ENCODE data around the gene NLGN4X.
"Not testable (repeated sequence)": the region's sequence is repeated elsewhere in the genome, so short reads cannot be mapped to it uniquely, and the experiment has no call there.

Gene NLGN4X

DNA sequence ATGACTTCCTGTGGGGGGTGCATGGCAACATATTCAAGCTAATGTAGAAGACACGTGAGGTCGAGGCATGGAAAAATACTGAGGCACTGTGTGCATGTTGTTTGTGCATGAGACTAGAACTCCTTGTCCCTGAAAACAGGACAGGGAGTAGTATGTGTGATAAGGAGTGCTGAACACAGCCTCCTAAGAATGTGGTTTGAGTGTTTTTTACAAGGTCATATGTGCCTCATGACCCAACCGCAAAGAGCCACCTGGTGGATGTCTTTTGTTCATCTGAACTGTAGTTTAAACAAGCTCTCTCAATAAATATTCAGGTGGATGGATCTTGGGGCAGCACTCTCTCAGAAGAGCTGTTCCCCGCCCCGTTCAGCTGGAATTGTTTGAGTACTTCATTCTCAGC, 226.6 kb downstream of the NLGN4X start:
- no peak for ATAC-seq

DNA sequence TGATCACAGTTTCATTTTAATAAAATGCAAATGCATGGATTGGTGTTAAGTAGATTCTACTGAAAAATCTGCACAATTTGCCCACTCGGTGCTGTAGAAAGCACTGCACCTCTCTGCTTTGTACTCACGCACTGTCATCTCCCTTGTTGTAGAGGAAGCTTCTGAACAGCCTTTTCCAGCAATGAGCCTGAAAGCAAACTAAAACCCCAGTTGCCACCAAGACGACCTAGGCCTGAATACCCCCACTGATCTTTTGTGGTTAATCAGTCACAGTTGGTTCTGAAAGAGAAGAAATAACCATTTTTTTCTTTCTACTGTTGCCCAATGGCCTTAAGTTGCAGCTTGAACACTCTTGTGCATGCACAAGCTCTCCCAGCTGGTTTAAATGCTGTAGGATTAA, 229.8 kb downstream of the NLGN4X start:
- no peak for ATAC-seq

DNA sequence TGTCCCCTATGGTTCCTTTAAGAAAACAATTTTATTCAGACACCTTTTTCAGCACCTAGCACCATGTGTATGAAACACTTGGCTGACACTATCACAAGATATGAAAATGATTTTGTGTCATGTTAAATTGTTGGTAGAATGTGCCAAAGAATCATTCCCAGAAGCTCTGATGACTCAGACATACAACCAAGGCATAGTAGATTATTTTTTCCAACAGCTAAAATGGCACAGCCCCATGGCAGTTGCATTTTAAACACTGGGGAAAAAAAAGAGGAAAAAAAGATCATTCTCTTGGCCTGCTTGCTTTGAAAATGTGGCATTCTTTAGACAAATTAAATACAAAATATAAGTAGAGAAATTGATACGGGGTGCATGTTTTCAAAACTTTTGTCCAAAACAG, 230.2 kb downstream of the NLGN4X start:
- no peak for ATAC-seq

DNA sequence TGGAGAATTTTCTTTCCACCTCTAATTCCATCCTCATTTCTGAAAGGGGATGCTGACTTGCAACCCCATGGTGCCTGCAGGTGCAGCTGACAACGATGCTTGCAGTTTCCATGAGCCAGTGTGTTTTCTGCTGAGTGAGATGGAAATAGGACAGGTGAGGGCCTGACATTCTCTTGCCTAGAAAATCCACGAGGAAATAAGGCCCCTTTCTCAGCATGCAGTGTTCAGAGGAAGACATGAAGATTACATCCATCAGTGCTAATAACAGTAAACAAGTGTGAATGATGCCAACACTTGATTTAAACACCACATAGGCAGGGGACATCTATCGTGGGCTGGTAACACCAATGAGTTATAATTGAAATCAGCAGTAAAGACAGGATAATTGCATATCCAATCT, 237.3 kb downstream of the NLGN4X start:
- no peak for ATAC-seq

DNA sequence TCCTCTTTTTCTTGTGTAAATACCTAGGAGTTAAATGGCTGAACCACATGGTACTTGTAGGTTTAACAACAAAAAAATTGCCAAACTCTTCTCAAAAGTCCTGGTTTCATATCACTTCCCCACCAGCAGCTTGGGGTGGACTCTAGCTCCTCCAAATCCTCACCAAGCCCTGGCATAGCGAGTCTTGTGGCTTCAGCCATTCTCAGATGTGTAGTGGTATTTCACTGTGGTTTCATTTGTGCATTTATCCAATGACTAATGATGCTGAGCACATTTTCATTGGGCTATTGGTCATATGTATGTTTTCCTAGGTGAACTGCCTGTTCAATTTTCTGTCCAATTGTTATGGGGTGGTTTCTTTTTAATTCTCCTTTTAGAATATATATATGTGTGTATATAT, 249.3 kb downstream of the NLGN4X start:
- ATAC-seq, result no peak

DNA sequence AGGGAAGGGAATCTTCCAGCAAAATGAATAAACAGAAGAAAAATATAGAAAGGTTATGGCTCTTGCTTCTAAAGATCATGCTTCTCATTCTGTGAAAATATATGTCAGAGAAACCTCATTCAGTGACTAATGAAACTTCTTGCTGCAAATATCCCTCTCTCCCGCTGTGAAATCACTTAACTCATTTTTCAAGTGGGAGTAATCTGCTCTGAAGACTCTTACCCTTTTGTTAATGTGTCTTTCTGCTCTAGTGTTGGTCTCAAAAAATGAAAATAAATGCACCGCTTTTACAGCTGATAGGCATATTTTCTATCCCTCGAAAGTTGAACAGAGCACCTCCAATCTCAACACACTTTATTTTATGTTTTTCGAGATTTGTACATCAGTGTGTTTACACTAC, 252.3 kb downstream of the NLGN4X start:
- ATAC-seq, result no peak

DNA sequence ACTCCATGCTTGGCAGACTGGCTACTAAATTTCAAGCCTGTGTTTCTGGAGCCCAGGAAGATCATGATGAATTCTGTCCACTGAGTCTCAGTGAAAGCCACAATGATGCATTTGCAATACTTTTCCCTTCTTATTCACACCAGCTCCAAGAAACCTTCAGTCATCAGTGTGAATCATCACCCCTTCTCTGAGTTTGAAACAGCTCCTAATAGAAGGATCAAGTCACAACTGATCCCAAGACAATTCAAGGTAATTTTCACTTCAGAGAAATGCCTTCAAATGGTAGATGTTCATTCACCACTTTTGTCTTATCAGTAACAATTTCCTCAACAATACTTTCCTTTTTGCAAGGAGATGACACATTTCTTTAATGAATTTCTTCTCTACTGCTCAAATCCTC, 257.4 kb downstream of the NLGN4X start:
- no peak for ATAC-seq

DNA sequence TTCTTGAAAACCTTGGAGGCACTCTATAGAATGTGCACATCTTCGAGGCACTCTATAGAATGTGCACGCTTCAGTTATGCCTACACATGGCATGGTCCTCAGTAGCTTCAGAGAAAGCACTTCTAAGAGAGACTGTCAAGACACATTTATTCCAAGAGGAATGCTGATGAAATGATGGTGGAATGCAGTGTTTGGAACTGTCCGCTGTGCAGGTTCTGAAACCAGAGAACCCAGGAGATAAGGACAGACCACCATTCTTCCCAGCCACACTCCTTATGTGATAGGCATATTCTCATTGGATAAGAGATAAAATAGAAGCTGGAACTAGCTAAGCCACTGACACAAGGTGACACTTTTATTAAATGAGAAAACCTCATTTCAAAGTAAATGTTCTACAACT, 263.3 kb downstream of the NLGN4X start:
- no peak for ATAC-seq

DNA sequence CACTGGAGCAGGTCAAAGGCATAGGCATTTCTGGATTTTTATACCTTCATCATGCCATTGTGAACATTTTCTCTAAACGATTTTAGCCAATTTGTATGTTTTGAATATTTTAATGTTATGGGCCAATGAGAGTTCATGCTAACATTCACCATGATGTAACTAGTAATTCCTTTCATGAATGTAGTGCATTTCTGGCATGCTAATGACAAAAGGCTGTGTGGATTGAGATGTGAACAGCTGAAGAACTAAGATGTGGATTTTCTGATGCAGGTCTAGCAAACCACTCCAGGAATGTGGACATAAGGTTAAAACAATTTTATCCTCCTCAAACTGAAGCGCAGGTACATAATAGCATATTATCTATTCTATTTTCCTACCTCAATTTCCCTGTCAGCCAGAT, 269.4 kb downstream of the NLGN4X start:
- no peak for ATAC-seq

DNA sequence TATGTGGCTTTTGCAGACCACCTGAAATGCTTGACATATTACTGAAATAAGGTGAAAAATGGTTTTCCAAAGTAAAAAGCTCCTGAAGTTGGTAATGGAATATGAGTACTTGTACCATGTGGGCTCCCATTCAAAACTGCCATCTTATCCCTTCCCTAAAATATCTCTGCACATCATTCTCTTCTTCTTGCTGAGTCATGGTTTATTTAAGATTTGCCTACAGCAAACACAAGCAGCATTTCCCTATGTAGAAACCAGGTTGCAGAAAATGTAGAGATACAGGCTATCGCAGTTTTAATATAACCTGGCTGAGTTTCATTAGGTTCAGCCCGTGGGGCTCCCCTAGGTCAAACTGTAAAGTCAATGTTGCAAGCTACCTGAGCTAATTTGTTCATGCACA, 270.1 kb downstream of the NLGN4X start:
- no peak for ATAC-seq

DNA sequence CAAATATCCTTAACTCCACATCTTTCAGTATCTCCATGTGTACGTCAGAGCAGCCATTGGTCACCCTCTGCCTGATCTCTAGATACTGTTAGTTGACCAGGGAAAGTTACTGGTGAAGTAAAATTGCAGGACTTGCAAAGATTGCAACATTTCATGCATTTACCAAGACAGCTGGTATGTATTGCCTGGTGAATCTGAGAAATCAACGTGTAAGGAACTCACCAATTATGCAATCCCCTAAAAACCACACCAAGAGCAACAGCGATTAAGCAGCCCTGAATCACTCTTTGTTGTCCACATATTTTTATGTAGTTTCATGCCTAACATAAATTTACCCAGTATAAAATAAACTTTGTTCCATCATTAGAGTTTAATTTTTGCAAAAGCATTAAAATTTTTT, 271.2 kb downstream of the NLGN4X start:
- no peak for ATAC-seq

DNA sequence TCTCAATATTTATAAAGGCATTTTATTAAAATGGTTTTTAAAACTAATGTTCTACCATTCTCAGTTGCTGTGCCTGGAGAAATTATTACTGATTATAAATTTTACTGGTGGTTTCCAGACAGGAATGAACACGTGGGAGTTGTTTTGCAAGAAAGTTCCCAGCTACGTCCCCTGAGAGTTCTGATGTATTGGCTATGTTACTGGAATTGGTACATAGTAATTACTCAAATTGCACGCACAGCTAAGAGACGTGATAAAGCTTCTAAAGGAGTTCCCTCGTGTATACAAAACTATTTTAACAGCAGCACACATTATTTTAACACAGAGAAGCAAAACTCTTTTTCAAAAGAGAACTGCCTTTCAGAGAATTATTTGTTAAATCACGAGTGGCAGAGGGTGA, 292.2 kb downstream of the NLGN4X start:
- ATAC-seq, result no peak

DNA sequence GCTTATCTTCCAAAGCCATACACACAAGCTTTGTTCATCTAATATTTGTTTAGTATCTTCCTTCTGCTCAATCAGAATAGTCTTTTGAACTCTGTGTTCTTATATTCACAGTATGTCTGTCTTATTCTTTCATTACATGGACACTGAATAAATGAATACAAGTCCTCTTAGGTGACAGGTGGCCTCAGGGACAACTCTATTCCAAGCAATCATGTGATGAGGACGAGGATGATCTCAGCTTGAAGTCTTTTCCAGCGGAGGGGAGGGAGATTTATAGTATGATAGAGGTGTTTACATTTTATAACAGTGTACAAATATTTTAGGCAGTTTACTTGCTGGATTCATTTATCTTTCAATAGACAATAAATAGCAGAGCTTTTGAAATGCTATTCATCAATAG, 300.4 kb downstream of the NLGN4X start:
- no peak for ATAC-seq

DNA sequence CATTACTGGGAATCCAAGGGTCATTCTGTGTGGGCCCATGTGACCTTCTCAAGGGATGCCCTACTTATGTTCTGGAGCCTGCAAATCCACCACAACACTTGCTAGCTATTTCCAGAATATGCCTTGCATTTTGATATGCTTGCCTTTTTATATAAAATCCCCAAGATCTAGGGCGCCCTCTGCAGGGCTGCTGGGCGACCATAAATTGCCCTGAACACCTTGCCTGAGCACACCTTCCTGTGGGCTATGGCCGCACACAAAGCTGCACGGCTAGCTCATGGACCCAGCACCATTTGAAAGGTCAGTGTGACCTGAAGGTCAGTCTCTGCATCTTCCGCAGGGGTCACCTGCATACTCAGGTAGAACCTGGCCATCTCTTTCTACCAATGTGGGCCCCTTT, 311.7 kb downstream of the NLGN4X start:
- no peak for ATAC-seq

DNA sequence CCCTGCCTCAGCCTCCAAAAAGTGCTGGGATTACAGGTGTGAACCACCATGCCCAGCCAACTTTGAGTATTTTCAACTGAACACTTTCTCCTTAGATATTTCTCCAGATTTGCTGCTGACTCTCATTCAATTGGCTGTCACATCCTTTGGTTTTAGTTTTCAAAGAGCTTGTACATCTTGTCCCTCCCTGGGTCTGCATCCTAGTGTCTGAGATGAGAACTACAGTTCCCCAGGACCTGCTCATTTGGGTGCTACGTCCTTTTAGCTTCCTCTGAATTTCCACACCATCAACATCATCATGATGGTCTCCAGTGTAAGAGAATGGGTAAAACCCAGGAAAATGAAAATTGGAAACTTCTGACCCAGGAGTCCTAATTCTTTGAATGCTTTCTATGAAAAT, 312.9 kb downstream of the NLGN4X start:
- ATAC-seq, result no peak

DNA sequence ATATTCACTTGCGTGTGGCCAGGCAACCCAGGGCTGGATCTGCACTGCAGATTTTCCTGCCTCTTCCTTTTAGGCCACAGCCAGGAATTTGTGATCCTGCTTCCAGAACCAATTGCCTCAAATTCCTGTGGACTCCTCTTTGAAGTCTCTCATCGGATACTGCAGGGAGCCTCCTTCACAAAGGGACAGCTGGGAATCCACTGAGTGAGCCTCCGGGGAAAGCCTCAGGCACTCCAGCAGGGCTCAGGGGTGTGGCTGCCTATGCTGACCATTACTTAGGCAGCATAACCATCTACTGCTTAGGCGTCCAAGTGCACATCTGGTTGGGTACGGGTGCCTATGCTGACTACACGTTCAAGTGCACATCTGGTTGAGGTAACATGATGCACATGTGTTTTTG, 321.5 kb downstream of the NLGN4X start:
- ATAC-seq, result no peak

DNA sequence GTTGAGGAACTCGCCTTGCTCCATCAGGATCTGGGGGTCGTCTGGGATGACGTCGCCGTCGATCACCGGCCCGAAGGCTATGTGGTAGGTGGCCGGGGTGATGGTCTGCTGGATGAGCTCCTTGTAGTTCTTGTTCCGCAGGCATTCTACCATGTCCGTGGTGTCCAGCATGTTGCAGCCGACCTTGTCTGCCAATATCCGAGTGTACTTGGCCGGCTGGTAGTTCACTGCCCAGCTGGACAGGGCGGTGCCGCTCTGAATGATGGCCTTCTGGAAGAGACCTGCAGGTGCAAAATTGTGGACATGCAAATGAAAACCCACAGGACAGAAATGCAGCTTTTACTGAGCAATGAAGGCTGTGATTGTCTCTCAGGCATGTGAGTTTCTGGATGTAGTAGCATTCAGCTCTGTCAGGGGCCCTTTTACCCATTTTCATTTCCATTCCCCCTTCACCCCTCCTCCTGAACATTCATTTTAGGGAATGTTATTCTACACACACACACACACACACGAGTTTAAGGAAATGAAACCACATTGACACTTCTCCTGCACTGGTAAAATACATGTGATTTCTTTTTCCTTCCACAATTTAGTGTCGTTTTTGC, 325.0 kb downstream of the NLGN4X start:
- ATAC-seq, result not testable (repeated sequence)

DNA sequence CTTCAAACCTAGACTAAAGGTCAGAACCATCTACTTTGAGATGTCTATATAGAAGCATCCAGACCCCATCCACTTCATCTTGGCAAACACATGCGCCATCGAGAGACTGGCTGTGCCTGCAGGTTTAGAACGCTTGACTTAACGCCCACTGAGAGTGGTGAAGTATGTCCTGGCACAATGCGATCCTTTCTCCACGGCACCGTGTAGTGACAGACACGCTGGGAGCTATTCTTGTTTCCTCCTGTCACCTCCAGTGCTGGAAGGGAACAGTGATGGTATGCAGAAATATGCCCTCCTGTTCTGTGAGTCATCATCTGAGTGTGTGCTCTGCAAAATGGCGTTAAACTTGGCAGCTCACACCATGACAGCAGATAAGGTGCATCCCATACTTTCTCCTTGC, 330.2 kb downstream of the NLGN4X start:
- no peak for ATAC-seq

DNA sequence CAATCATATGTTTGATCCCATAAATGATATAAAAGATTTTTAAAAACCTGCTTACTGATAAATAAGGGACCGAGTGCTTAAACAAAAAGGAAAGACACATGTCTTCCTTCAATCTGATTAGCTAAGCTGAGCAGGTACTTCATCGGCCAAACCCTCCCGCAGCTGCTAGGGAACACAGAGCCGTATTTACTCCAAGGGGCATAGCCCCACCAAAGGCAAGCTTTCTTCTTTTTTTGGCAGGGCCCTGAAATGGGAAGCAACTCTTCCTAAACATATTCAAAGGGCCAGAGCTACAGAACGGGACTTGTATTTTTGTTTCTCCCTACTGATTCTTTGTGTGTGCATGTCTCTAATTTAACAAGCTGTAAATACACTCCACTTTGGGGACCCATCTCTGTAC, 337.3 kb downstream of the NLGN4X start:
- no peak for ATAC-seq

DNA sequence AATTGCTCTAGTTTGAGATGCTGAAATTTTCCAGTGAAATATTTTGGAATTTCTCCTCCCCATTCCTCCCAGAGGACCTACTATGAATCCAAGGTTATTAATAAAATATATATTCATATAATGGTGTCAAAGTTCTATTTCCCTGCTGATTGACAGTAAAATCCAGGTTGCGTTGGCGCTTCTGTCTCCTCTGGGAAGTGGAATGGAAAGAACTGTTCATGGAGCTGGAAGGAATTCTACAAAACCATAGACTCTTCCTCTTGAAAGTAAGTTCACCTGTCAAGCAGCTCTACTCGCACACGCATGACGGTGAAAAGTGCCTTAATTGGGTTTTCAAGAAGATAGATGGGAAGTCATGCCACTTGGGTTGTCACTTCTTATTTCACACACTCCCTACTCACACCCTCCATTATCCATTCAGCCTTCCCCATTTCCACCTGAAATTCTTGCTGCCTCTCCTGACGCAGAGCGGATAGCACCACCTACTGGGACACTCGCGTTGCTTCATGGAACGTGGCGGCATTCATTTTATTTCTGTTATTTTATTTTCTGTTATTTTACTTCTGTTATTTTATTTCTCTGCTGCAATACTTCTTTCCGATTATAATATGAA, 351.6 kb downstream of the NLGN4X start:
- no peak for ATAC-seq

DNA sequence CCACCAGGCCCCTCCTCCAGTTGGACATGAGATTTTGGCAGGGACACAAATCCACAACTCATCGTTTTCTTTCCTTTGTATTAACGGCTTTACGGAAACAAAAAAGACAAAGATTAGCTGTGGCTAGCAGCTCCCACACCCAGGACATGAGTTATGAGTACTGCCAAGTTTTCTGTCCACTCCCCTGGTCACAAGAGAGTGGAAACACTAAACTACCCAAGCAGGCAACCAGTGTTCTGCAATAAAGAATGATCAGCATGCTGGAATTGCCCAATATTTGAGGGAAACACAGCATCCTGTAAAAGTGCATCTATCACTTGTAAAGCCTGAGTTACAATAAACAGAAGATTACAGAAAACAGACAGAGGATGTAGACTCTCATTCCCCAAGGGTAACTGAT, 358.4 kb downstream of the NLGN4X start:
- ATAC-seq, result no peak

DNA sequence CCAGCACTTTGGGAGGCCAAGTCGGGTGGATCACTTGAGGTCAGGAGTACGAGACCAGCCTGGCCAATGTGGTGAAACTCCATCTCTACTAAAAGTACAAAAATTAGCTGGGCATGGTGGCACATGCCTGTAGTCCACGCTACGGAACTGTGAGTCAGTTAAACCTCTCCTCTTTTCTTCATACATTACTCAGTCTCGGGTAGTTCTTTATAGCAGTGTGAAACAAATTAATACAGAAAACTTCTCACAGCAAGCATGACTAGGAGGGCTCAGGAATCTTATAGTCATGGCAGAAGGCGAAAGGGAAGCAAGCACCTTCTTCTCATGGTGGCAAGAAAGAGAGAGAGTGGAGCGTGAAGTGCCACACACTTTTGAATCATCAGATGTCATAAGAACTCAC, 358.9 kb downstream of the NLGN4X start:
- no peak for ATAC-seq

DNA sequence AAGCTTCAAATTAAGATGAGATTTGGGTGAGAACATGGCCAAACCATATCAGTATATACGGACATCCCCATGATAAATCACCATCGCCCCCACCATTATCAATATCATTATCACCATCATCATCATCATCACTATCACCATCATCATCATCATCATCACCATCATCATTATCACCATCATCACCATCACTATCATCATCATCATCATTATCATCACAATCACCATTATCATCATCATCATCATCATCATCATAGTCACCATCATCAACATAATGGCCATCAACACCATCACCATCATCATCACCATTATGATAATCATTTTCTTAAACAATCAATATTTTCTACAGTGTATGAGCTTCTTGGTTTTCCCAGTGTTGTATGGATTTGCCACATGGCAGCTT, 360.9 kb downstream of the NLGN4X start:
- no peak for ATAC-seq

DNA sequence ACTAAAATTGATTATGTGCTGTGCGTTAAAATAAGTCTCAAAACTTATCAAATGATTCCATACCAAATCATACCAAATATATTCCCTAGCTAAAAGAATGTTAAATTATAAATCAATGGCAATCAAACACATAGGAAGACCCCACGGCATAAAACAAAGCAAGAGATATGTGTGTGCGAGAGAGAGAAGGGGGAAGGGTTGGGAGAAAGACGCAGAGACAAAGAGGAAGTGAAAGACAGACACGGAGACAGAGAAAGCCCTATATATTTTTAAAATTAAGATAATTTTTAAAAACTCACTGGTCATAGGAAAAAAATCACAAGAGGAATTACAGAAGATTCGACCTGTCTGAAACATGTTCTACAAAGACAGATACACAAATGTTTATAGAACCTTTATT, 371.4 kb downstream of the NLGN4X start:
- ATAC-seq, result no peak

DNA sequence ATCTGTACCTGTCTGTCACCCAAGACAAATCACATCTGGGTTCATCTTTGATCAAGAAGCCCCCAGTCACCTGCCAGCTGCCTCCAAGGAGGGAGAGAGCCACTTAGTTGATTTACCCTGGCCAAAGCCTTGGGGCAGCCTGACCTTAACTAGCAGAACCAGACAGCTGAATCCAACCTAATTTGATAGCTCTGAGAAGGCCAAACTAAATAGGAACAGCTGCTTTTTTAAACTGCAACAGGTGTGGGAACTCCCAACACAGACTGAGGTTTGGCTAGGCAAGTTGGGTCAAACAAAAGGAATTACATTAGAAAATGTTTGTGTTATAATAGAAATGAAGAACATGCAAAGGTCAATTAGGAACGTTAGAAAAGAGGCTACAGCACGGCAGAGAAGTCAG, 375.7 kb downstream of the NLGN4X start:
- ATAC-seq, result no peak

Data from activated CD4-positive, CD25-positive, alpha-beta regulatory T cell treated with anti-CD3 and anti-CD28 coated beads, Interleukin-2, amount 50 U/mL, for 24 hours (primary cell).